Right hindlimb (tissue), 1 donor: ENCODE data around the gene PIH1D2.
"Not testable (repeated sequence)": the region's sequence is repeated elsewhere in the genome, so short reads cannot be mapped to it uniquely, and the experiment has no call there.

Experiments
- DNase-seq: peaks from one replicate; pipeline ENCODE4 v3.0.0-alpha.2; 2018

The PIH1D2 gene

GRCh38 chr11:112073941-112074811 lies at the start of gene PIH1D2, which contains the start of gene NKAPD1:
Gene PIH1D2 (minus strand): TSS chr11:112074017. CDS start chr11:112073174, 843 bp downstream.
Gene NKAPD1 (plus strand): TSS chr11:112074299. CDS start chr11:112075575, 1,276 bp downstream.
- peak; percentile 87 for DNase-seq

- no peak for DNase-seq
Measured at GRCh38 chr11:112123129-112123528, 49.3 kb upstream of the PIH1D2 start.

GRCh38 chr11:112121981-112122615 lies 48.3 kb upstream of the PIH1D2 start:
- no peak for DNase-seq

GRCh38 chr11:112118176-112118575 lies 44.4 kb upstream of the PIH1D2 start:
- no peak for DNase-seq

- no peak for DNase-seq
Measured at GRCh38 chr11:112115386-112115785, 41.6 kb upstream of the PIH1D2 start.

GRCh38 chr11:112114460-112114859 lies 40.6 kb upstream of the PIH1D2 start:
- DNase-seq: no peak

GRCh38 chr11:112113539-112114457 lies 40.0 kb upstream of the PIH1D2 start:
- no peak for DNase-seq

GRCh38 chr11:112106070-112106469 lies 32.3 kb upstream of the PIH1D2 start:
- DNase-seq: no peak

GRCh38 chr11:112103446-112103845 lies 29.6 kb upstream of the PIH1D2 start:
- DNase-seq: no peak

- DNase-seq: no peak
Measured at GRCh38 chr11:112100462-112100861, 26.6 kb upstream of the PIH1D2 start.

GRCh38 chr11:112097734-112098528 lies 24.1 kb upstream of the PIH1D2 start:
- no peak for DNase-seq

- no peak for DNase-seq
Measured at GRCh38 chr11:112096194-112096593, 22.4 kb upstream of the PIH1D2 start.

GRCh38 chr11:112095302-112095701 lies 21.5 kb upstream of the PIH1D2 start:
- DNase-seq: not testable (repeated sequence)

GRCh38 chr11:112087212-112087611 lies 13.4 kb upstream of the PIH1D2 start:
- DNase-seq: no peak

GRCh38 chr11:112086422-112087191 lies 12.8 kb upstream of the PIH1D2 start, which contains the start of the genes SDHD and TIMM8B:
Gene SDHD (plus strand): TSS chr11:112086873. CDS start chr11:112086908, 35 bp downstream.
Gene TIMM8B (minus strand): TSS chr11:112086756. CDS start chr11:112086723, 33 bp downstream.
- peak; percentile 97 for DNase-seq

GRCh38 chr11:112085822-112086421 lies 12.1 kb upstream of the PIH1D2 start:
- DNase-seq: peak; percentile 19

GRCh38 chr11:112082729-112083128 lies 8.9 kb upstream of the PIH1D2 start:
- no peak for DNase-seq

GRCh38 chr11:112062923-112063322 lies 10.9 kb downstream of the PIH1D2 start:
- DNase-seq: no peak

GRCh38 chr11:112058103-112058502 lies 15.7 kb downstream of the PIH1D2 start:
- no peak for DNase-seq

GRCh38 chr11:112057170-112057569 lies 16.6 kb downstream of the PIH1D2 start:
- no peak for DNase-seq

GRCh38 chr11:112051768-112052167 lies 22.0 kb downstream of the PIH1D2 start:
- no peak for DNase-seq
